ENCODE measurements around the gene PRIMA1. TPM values are rescaled to one million over a fixed set of nuclear protein-coding genes. Genes with fewer than 3 reads are reported as not detected.

PRIMA1 gene
- total and polyA plus RNA-seq, 2 donors (not counting 1 experiment from before 2014, with no cell fraction given) = not detected

DNA sequence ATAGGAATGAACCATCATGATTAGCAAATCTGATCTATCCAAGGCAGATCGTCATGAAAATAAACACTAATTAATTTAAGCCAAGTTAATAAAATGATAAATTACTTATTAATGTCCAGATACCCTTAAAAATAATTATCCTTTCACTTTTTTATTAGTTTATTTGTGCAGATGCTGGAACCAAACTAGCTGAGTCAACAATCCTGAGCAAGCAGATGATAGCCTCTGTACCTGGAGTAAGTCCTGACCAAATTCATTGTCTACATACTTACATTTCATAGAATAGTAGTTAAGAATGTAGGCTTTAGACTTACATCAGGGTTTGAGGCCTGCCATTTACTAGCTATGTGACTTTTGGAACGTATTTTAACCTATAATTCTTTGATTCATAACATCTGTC is 105.8 kb downstream of the PRIMA1 start:
- Histone ChIP-seq H3K27ac (ENCODE audit: low read length in 2 of 2) (no peak overlapping the region), H3K9me3 (ENCODE audit: control extremely low read depth in 1 of 3, control insufficient read depth in 2 of 3, insufficient read depth in 1 of 3, low read length in 2 of 3) (no peaks in the 10 kb centered on the region), H3K27me3 (replicated peaks in 1 of 4; ENCODE audit: control extremely low read depth in 1 of 4, control insufficient read depth in 3 of 4, insufficient read depth in 4 of 4, low read length in 3 of 4) (no peaks in the 10 kb centered on the region), H3K4me2 (replicated peaks; ENCODE audit: low read depth, low read length, poor library complexity, severe bottlenecking) (no peak overlapping the region), H3K4me1 (ENCODE audit: control insufficient read depth in 2 of 2, insufficient read depth in 2 of 2, low read length in 2 of 2) (no peaks in the 10 kb centered on the region), H3K9ac (ENCODE audit: low read length) (no peak overlapping the region), H3K36me3 (replicated peaks in 1 of 2; ENCODE audit: control extremely low read depth in 1 of 2, control insufficient read depth in 1 of 2, extremely low read depth in 1 of 2, insufficient read depth in 2 of 2, low read length in 1 of 2) (no peaks in the 10 kb centered on the region), H3K4me3 (ENCODE audit: control extremely low read depth in 1 of 5, extremely low read depth in 1 of 5, insufficient read depth in 1 of 5, low read depth in 2 of 5, low read length in 4 of 5) (no peak overlapping the region), H2AFZ (ENCODE audit: insufficient read depth, low read depth, low read length, poor library complexity, severe bottlenecking) (no peak overlapping the region), H3K79me2 (ENCODE audit: control insufficient read depth, insufficient read depth, low read length) (no peaks in the 10 kb centered on the region), H4K20me1 (ENCODE audit: control insufficient read depth, insufficient read depth, low read length, poor library complexity, severe bottlenecking) (no peaks in the 10 kb centered on the region)
- H3K9me3 Mint-ChIP-seq (ENCODE audit: insufficient read depth) = no peaks in the 10 kb centered on the region
- no CpG with 5 or more reads among the region's 2 CpGs for WGBS (ENCODE audit: insufficient coverage)
- TF ChIP-seq, protein P1, sequence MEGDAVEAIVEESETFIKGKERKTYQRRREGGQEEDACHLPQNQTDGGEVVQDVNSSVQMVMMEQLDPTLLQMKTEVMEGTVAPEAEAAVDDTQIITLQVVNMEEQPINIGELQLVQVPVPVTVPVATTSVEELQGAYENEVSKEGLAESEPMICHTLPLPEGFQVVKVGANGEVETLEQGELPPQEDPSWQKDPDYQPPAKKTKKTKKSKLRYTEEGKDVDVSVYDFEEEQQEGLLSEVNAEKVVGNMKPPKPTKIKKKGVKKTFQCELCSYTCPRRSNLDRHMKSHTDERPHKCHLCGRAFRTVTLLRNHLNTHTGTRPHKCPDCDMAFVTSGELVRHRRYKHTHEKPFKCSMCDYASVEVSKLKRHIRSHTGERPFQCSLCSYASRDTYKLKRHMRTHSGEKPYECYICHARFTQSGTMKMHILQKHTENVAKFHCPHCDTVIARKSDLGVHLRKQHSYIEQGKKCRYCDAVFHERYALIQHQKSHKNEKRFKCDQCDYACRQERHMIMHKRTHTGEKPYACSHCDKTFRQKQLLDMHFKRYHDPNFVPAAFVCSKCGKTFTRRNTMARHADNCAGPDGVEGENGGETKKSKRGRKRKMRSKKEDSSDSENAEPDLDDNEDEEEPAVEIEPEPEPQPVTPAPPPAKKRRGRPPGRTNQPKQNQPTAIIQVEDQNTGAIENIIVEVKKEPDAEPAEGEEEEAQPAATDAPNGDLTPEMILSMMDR (IDR thresholded peaks at IDR 0.05) = no peak
- no peak for TF ChIP-seq EZH2 (IDR thresholded peaks at IDR 0.05; ENCODE audit: borderline replicate concordance, insufficient read depth, low read depth, low read length, poor library complexity, severe bottlenecking)
- no peak for DNase-seq
- H3K27me3 Mint-ChIP-seq = peaks cover 24% of the 10 kb centered on the region
- CTCF ChIA-PET = no interaction called here
- POLR2A ChIA-PET = no interaction called here
- intact Hi-C loops (cut with micrococcal nuclease) = no loop called here
- no peak overlapping the region for H3K27ac Mint-ChIP-seq
- ATAC-seq (ENCODE audit: low read depth) = no peak
- H3K4me3 Mint-ChIP-seq = no peak overlapping the region
- H3K4me1 Mint-ChIP-seq = no peaks in the 10 kb centered on the region

DNA sequence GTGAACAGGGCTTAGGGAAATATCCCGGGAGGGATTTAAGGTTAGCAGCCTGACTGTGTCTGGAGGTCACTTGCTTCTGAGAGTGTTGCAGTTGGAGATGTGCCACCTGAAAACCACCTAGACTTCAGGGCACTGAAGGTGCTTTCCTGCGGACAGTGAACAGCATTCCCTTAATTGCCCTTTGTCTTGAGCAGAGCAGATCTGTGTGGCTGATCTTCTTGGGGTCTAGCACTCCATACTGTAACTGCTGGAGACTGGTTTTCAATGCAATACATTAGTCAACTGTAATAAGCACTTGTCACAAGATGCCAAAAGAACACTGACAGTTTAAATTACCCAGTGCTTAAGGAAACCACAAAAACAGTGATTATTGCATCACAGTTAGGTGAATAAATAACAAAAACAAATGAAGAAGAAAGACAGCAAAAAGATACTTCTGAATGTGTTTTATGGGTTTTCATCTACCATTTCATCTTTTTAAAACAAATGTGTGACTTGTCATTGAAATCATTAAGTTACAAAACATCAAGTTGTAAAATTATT is 111.8 kb downstream of the PRIMA1 start:
- no peaks in the 10 kb centered on the region for H3K27me3 ChIP-seq (replicated peaks in 1 of 4; ENCODE audit: control extremely low read depth in 1 of 4, control insufficient read depth in 3 of 4, insufficient read depth in 4 of 4, low read length in 3 of 4)
- H3K4me3 Mint-ChIP-seq = no peak overlapping the region
- no peaks in the 10 kb centered on the region for H3K4me1 ChIP-seq (ENCODE audit: control insufficient read depth in 2 of 2, insufficient read depth in 2 of 2, low read length in 2 of 2)
- CTCF ChIA-PET = no interaction called here
- WGBS (ENCODE audit: insufficient coverage) = 95% methylated on average over 2 of the region's 2 CpGs
- POLR2A ChIA-PET = no interaction called here
- H3K4me3 ChIP-seq (ENCODE audit: control extremely low read depth in 1 of 5, extremely low read depth in 1 of 5, insufficient read depth in 1 of 5, low read depth in 2 of 5, low read length in 4 of 5) = no peak overlapping the region
- H3K9me3 ChIP-seq (ENCODE audit: control extremely low read depth in 1 of 3, control insufficient read depth in 2 of 3, insufficient read depth in 1 of 3, low read length in 2 of 3) = no peaks in the 10 kb centered on the region
- TF ChIP-seq EZH2 (IDR thresholded peaks at IDR 0.05; ENCODE audit: borderline replicate concordance, insufficient read depth, low read depth, low read length, poor library complexity, severe bottlenecking) = no peak
- TF ChIP-seq, protein P1 (IDR thresholded peaks at IDR 0.05) = no peak
- no peak overlapping the region for H3K4me2 ChIP-seq (replicated peaks; ENCODE audit: low read depth, low read length, poor library complexity, severe bottlenecking)
- DNase-seq = no peak
- H3K27ac ChIP-seq (ENCODE audit: low read length in 2 of 2) = no peak overlapping the region
- H3K36me3 ChIP-seq (replicated peaks in 1 of 2; ENCODE audit: control extremely low read depth in 1 of 2, control insufficient read depth in 1 of 2, extremely low read depth in 1 of 2, insufficient read depth in 2 of 2, low read length in 1 of 2) = no peaks in the 10 kb centered on the region
- H2AFZ ChIP-seq (ENCODE audit: insufficient read depth, low read depth, low read length, poor library complexity, severe bottlenecking) = no peak overlapping the region
- peaks cover 17% of the 10 kb centered on the region for H3K27me3 Mint-ChIP-seq
- no peak for ATAC-seq (ENCODE audit: low read depth)
- no peak overlapping the region for H3K9ac ChIP-seq (ENCODE audit: low read length)
- no peaks in the 10 kb centered on the region for H3K4me1 Mint-ChIP-seq
- intact Hi-C loops (cut with micrococcal nuclease) = no loop called here
- H3K79me2 ChIP-seq (ENCODE audit: control insufficient read depth, insufficient read depth, low read length) = no peaks in the 10 kb centered on the region
- no peak overlapping the region for H3K27ac Mint-ChIP-seq
- H4K20me1 ChIP-seq (ENCODE audit: control insufficient read depth, insufficient read depth, low read length, poor library complexity, severe bottlenecking) = no peaks in the 10 kb centered on the region
- H3K9me3 Mint-ChIP-seq (ENCODE audit: insufficient read depth) = no peaks in the 10 kb centered on the region
